ENCODE results near the gene DGUOK. TPM values are rescaled to one million over a fixed set of nuclear protein-coding genes. Genes with fewer than 3 reads are reported as not detected.

DGUOK gene
- total and polyA plus RNA-seq, 10 of the 15 experiments (the other 5 are each of a cell fraction or from before 2014, with no cell fraction given) = 64.4 to 234 (median 91.4) TPM

DNA sequence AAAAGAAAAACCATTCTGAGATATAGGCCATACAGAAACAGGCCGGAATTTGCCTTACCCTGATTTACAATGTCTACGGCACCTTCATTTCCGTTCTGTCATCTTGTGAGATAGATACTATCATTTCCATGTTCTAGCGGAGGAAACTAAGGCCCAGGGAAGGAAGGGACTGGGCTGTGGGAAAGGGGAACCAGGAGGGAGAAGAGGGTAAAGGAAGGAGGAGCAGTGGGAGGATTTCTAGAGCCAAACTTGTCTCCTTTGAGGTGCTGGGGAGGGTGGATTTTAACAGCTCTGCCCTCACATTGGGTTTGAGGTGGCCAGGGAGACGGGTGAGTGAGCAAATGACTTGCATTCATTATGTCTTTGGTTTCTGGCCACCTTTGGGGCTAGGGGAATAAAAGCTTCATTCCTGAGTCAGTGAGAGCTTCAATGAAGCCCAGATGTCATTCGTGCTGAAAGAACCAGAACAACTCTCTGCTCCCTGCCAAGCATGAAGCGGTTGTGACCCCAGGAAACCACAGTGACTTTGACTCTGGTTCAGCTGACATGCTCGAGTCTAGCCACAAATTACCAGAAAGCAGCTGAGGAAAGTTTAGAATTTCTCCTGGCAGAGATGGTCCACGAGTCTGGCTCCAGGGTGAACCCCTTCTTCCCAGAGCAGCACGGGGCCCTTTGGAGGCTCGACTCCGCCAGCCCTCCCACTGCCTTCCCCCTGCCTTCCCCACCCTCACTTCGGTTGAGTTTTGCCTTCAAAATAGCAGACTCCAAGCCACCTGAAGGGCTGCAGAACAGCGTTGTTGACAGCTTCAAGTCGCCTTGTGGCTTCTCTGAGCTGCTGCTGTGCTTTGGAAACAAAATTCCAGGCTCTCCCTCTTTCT, 30.1 kb upstream of the DGUOK start:
- Histone ChIP-seq H3K4me3 (no peak overlapping the region), H3K4me2 (ENCODE audit: control insufficient read depth, insufficient read depth) (peak overlapping the region; percentile 36), H3K36me3 (ENCODE audit: control insufficient read depth in 2 of 2, insufficient read depth in 2 of 2, low read length in 1 of 2) (no peaks in the 10 kb centered on the region), H3K79me2 (ENCODE audit: control insufficient read depth, insufficient read depth, low read length) (no peaks in the 10 kb centered on the region), H3K9me3 (replicated peaks; ENCODE audit: control insufficient read depth, insufficient read depth, low read length) (no peaks in the 10 kb centered on the region), H4K20me1 (ENCODE audit: control insufficient read depth, insufficient read depth) (no peaks in the 10 kb centered on the region), H3K9ac (ENCODE audit: control insufficient read depth, insufficient read depth, low read length) (peak overlapping the region; percentile 24; the same call in 1 of the 2 replicates), H3K27me3 (replicated peaks in 1 of 2; ENCODE audit: control insufficient read depth in 2 of 2, insufficient read depth in 2 of 2, low read length in 1 of 2) (no peaks in the 10 kb centered on the region), H3K4me1 (ENCODE audit: control insufficient read depth, insufficient read depth, low read length) (peaks cover 14% of the 10 kb centered on the region), H2AFZ (ENCODE audit: control insufficient read depth, low read depth, low read length) (peak overlapping the region; percentile 20), H3K27ac (ENCODE audit: control insufficient read depth, insufficient read depth) (no peak overlapping the region)
- intact Hi-C loops (cut with micrococcal nuclease; ENCODE audit: unreplicated experiment) (no loop called here), in situ Hi-C loops (cut with MboI) (no loop called here)
- FAIRE-seq (peak; percentile 61), ATAC-seq (peak; percentile 92), DNase-seq (ENCODE audit: low read depth, low spot score) (peak; percentile 68)
- BruUV-seq (replicated peaks) = no TSS peak
- RAD21 ChIA-PET (ENCODE audit: unreplicated experiment) = interaction anchor here (0.7 to 1.4 kb wide), 4 partner anchors 84 to 511 kb away, joined by 3 to 5 read pairs (median 4); partner anchors contain the start of genes ALMS1 and BOLA3
- POLR2A ChIA-PET = interaction anchor here (0.6 to 1.4 kb wide), 7 partner anchors 13 to 285 kb away, joined by 3 to 8 read pairs (median 5); partner anchors contain the start of gene MOB1A
- CTCF ChIA-PET = interaction anchor here (0.7 to 1.7 kb wide), 9 partner anchors 11 to 255 kb away, joined by 3 to 8 read pairs (median 3); no protein-coding TSS in a partner anchor
- 29% methylated on average over 15 of the region's 15 CpGs for WGBS (ENCODE audit: insufficient coverage, insufficient replicate concordance, low lambda C conversion rate, missing lambda C conversion rate)
- SMC1A ChIA-PET (ENCODE audit: uncharacterized antibody, unreplicated experiment) = interaction anchor here (0.5 to 1.4 kb wide), 15 partner anchors 9 to 90 kb away, joined by 3 to 10 read pairs (median 3); partner anchors contain the start of gene STAMBP
- TF ChIP-seq SMAD5 (IDR thresholded peaks at IDR 0.05; ENCODE audit: low read depth) (no peak), DPF2 (IDR thresholded peaks at IDR 0.05) (peak; percentile 39; the same call in 1 of the 2 replicates), TCF12 (IDR thresholded peaks at IDR 0.05; ENCODE audit: low read depth, low read length) (0 out of 2 replicates have a peak, but pooled peaks have one; percentile 46), BCL11A (IDR thresholded peaks at IDR 0.05; ENCODE audit: low read depth, low read length) (peak; percentile 48; the same call in 1 of the 2 replicates), IKZF2 (IDR thresholded peaks at IDR 0.05) (peak; percentile 68 to 71; a peak in 2 of 4 replicates), PAX5 (IDR thresholded peaks at IDR 0.05; ENCODE audit: borderline replicate concordance, low read depth, low read length) (peak; percentile 61; the same call in 1 of the 2 replicates), GABPA (IDR thresholded peaks at IDR 0.05; ENCODE audit: low read depth) (no peak), CREM (IDR thresholded peaks at IDR 0.05; ENCODE audit: low read depth) (0 out of 2 replicates have a peak, but pooled peaks have one; percentile 17), MTA2 (IDR thresholded peaks at IDR 0.05; ENCODE audit: low read depth) (peak; percentile 81), HCFC1 (IDR thresholded peaks at IDR 0.05; ENCODE audit: low read length) (no peak), MYB (IDR thresholded peaks at IDR 0.05; ENCODE audit: borderline replicate concordance, low read depth, low read length) (no peak), FOXM1 (IDR thresholded peaks at IDR 0.05; ENCODE audit: low read depth, low read length) (no peak), POLR2AphosphoS2 (IDR thresholded peaks at IDR 0.05; ENCODE audit: low read depth, low read length) (no peak)
- TF ChIP-seq, protein P1, sequence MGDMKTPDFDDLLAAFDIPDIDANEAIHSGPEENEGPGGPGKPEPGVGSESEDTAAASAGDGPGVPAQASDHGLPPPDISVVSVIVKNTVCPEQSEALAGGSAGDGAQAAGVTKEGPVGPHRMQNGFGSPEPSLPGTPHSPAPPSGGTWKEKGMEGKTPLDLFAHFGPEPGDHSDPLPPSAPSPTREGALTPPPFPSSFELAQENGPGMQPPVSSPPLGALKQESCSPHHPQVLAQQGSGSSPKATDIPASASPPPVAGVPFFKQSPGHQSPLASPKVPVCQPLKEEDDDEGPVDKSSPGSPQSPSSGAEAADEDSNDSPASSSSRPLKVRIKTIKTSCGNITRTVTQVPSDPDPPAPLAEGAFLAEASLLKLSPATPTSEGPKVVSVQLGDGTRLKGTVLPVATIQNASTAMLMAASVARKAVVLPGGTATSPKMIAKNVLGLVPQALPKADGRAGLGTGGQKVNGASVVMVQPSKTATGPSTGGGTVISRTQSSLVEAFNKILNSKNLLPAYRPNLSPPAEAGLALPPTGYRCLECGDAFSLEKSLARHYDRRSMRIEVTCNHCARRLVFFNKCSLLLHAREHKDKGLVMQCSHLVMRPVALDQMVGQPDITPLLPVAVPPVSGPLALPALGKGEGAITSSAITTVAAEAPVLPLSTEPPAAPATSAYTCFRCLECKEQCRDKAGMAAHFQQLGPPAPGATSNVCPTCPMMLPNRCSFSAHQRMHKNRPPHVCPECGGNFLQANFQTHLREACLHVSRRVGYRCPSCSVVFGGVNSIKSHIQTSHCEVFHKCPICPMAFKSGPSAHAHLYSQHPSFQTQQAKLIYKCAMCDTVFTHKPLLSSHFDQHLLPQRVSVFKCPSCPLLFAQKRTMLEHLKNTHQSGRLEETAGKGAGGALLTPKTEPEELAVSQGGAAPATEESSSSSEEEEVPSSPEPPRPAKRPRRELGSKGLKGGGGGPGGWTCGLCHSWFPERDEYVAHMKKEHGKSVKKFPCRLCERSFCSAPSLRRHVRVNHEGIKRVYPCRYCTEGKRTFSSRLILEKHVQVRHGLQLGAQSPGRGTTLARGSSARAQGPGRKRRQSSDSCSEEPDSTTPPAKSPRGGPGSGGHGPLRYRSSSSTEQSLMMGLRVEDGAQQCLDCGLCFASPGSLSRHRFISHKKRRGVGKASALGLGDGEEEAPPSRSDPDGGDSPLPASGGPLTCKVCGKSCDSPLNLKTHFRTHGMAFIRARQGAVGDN (IDR thresholded peaks at IDR 0.05) = peak; percentile 64
- TF ChIP-seq, protein P2, sequence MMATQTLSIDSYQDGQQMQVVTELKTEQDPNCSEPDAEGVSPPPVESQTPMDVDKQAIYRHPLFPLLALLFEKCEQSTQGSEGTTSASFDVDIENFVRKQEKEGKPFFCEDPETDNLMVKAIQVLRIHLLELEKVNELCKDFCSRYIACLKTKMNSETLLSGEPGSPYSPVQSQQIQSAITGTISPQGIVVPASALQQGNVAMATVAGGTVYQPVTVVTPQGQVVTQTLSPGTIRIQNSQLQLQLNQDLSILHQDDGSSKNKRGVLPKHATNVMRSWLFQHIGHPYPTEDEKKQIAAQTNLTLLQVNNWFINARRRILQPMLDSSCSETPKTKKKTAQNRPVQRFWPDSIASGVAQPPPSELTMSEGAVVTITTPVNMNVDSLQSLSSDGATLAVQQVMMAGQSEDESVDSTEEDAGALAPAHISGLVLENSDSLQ (IDR thresholded peaks at IDR 0.05) = peak; percentile 10; the same call in 1 of the 2 replicates
- TF ChIP-seq, protein P3, sequence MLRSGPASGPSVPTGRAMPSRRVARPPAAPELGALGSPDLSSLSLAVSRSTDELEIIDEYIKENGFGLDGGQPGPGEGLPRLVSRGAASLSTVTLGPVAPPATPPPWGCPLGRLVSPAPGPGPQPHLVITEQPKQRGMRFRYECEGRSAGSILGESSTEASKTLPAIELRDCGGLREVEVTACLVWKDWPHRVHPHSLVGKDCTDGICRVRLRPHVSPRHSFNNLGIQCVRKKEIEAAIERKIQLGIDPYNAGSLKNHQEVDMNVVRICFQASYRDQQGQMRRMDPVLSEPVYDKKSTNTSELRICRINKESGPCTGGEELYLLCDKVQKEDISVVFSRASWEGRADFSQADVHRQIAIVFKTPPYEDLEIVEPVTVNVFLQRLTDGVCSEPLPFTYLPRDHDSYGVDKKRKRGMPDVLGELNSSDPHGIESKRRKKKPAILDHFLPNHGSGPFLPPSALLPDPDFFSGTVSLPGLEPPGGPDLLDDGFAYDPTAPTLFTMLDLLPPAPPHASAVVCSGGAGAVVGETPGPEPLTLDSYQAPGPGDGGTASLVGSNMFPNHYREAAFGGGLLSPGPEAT (IDR thresholded peaks at IDR 0.05; ENCODE audit: low read depth) = peak; percentile 64; the same call in 1 of the 2 replicates

Measured in GM12878 (cell line).